Measurements from ENCODE around the gene EXOC8. TPM values are rescaled to one million over a fixed set of nuclear protein-coding genes. Genes with fewer than 3 reads are reported as not detected.

EXOC8 gene
- total RNA-seq, 4 donors from 2014 or later, result 11.8 to 15.3 (median 14.4) TPM

GRCh38 chr1:231329483-231329882, 8.2 kb downstream of the EXOC8 start:
- WGBS, 2 donors (ENCODE audit: low coverage in 1 of 2), result 89 to 90% methylated on average over 7 of the region's 7 CpGs
- TF ChIP-seq POLR2AphosphoS5 (IDR thresholded peaks at IDR 0.05) (no peak), POLR2A (IDR thresholded peaks at IDR 0.05) (no peak), EP300 (IDR thresholded peaks at IDR 0.05) (no peak), CTCF (IDR thresholded peaks at IDR 0.05) (no peak)
- ATAC-seq, result no peak
- Histone ChIP-seq H3K27ac (no peak overlapping the region), H3K9me3 (no peaks in the 10 kb centered on the region), H3K36me3 (no peaks in the 10 kb centered on the region), H3K4me1 (peaks cover 0 to 24% (median 9%) of the 10 kb centered on the region in 3 donors), H3K27me3 (no peaks in the 10 kb centered on the region), H3K4me3 (no peak overlapping the region)

- no peak overlapping the region for H3K4me3 ChIP-seq
- H3K36me3 ChIP-seq, result no peaks in the 10 kb centered on the region
- H3K27me3 ChIP-seq, result no peaks in the 10 kb centered on the region
- H3K27ac ChIP-seq, result no peak overlapping the region
- H3K9me3 ChIP-seq, result no peaks in the 10 kb centered on the region
- H3K4me1 ChIP-seq, result peaks cover 0 to 5% (median 0%) of the 10 kb centered on the region in 3 donors
- WGBS, 2 donors (ENCODE audit: low coverage in 1 of 2), result 78 to 91% methylated on average over 3 to 4 of the region's 5 CpGs
- no peak for ATAC-seq
- TF ChIP-seq CTCF (IDR thresholded peaks at IDR 0.05) (no peak), EP300 (IDR thresholded peaks at IDR 0.05) (no peak), POLR2A (IDR thresholded peaks at IDR 0.05) (no peak), POLR2AphosphoS5 (IDR thresholded peaks at IDR 0.05) (no peak)
Observed at GRCh38 chr1:231327617-231328016, 10.0 kb downstream of the EXOC8 start.

GRCh38 chr1:231326248-231326647, 11.4 kb downstream of the EXOC8 start:
- Histone ChIP-seq H3K36me3 (no peaks in the 10 kb centered on the region), H3K9me3 (no peaks in the 10 kb centered on the region), H3K27ac (no peak overlapping the region), H3K4me3 (no peak overlapping the region), H3K4me1 (no peaks in the 10 kb centered on the region), H3K27me3 (no peaks in the 10 kb centered on the region)
- no peak for ATAC-seq
- WGBS, 2 donors (ENCODE audit: low coverage in 1 of 2), result 63 to 100% methylated on average over 1 of the region's 1 CpG
- TF ChIP-seq CTCF (IDR thresholded peaks at IDR 0.05) (no peak), POLR2A (IDR thresholded peaks at IDR 0.05) (no peak), POLR2AphosphoS5 (IDR thresholded peaks at IDR 0.05) (no peak), EP300 (IDR thresholded peaks at IDR 0.05) (no peak)

- Histone ChIP-seq H3K4me1 (no peaks in the 10 kb centered on the region), H3K36me3 (no peaks in the 10 kb centered on the region), H3K4me3 (no peak overlapping the region), H3K9me3 (no peaks in the 10 kb centered on the region), H3K27me3 (no peaks in the 10 kb centered on the region), H3K27ac (no peak overlapping the region)
- TF ChIP-seq POLR2AphosphoS5 (IDR thresholded peaks at IDR 0.05), result no peak
- no peak for TF ChIP-seq CTCF (IDR thresholded peaks at IDR 0.05)
- TF ChIP-seq POLR2A (IDR thresholded peaks at IDR 0.05), result no peak
- no peak for TF ChIP-seq EP300 (IDR thresholded peaks at IDR 0.05)
- 91% methylated on average over 5 of the region's 5 CpGs for WGBS, 2 donors (ENCODE audit: low coverage in 1 of 2)
- ATAC-seq, result no peak
Observed at GRCh38 chr1:231324660-231325059, 13.0 kb downstream of the EXOC8 start.

- Histone ChIP-seq H3K27ac (no peak overlapping the region), H3K4me1 (no peaks in the 10 kb centered on the region), H3K27me3 (no peaks in the 10 kb centered on the region), H3K36me3 (no peaks in the 10 kb centered on the region), H3K4me3 (no peak overlapping the region), H3K9me3 (no peaks in the 10 kb centered on the region)
- WGBS, 2 donors (ENCODE audit: low coverage in 1 of 2), result 68 to 85% methylated on average over 7 of the region's 7 CpGs
- TF ChIP-seq EP300 (IDR thresholded peaks at IDR 0.05), result no peak
- no peak for TF ChIP-seq POLR2A (IDR thresholded peaks at IDR 0.05)
- no peak for TF ChIP-seq CTCF (IDR thresholded peaks at IDR 0.05)
- no peak for TF ChIP-seq POLR2AphosphoS5 (IDR thresholded peaks at IDR 0.05)
- ATAC-seq, result no peak
Observed at GRCh38 chr1:231322880-231323530, 14.6 kb downstream of the EXOC8 start.
